Measurements from ENCODE around the gene YDJC.
"Not testable (repeated sequence)": the region's sequence is repeated elsewhere in the genome, so short reads cannot be mapped to it uniquely, and the experiment has no call there.

Gene YDJC

DNA sequence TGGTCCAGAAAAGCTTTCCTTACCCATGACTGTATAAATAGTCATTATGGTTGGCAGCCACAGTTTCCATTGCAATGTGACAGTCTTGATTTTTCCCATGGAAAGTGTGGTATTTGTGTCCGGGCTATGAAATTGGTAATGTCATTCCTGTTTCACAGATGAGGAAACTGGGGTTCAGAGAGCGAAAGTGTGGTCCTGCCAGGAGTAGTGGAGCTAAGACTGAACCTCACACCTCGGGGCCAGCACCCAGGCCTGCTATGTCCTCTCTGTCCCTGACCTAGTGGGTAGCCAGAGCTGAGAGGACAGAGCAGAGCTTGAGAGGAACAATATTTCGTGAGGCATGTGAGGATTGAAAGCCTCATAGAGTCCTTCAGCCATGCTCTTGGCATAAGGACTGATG is 1.2 kb upstream of the YDJC start:
- Mint-ChIP-seq H3K36me3 (peaks cover 9% of the 10 kb centered on the region), H3K4me3 (no peak overlapping the region), H3K9me3 (no peaks in the 10 kb centered on the region), H3K4me1 (peaks cover 24% of the 10 kb centered on the region), H3K27ac (no peak overlapping the region), H3K27me3 (no peaks in the 10 kb centered on the region)
- ATAC-seq (ENCODE audit: low read depth) (no peak), DNase-seq (ENCODE audit: low spot score in 2 of 2) (no peak)

DNA sequence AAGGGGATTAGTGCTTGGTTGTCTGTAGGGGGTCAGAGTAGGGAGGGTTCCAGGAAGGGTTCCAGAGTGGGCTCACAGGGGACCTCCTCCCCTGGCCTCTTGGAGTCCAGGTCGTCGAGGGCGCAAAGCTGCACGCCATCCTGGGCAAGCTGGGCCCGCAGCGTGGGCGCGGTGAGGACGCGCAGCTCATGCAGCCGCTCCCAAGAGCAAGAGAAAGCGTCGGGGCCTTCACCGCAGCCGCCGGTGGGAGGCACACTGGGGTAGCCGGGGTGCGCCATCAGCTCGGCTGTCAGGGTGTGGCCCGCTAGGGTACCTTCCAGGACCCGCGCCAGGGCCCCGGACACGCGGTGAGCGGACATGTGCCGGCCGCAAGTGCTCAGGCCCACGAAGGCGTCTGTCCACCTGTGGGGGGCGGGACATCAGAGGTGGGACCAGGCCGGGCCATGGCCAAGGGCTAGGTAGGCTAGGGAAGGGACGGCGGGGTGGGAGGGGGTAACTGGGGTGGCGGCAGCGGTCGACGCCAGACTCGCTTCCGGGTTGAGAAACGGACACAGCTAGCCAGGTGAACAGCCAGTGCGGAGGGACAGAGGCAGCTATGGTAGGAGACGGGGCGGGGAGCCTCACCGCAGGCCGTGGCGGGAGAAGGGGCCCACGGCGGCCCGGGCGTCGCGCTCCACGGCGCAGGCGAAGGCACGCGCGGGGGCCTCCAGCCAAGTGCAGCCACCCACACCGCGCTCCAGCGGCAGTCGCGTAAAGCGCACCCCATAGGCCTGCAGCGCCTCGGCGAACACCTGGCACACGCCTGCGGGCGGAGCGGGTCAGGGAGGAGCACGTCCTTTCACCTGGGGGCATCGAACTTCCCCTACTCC is 1.2 kb downstream of the YDJC start:
- DNase-seq (ENCODE audit: low spot score in 2 of 2) (no peak), ATAC-seq (ENCODE audit: low read depth) (peak; percentile 42)
- Mint-ChIP-seq H3K4me3 (peak overlapping the region; percentile 91), H3K36me3 (peaks cover 9% of the 10 kb centered on the region), H3K9me3 (no peaks in the 10 kb centered on the region), H3K4me1 (peaks cover 30% of the 10 kb centered on the region), H3K27me3 (no peaks in the 10 kb centered on the region), H3K27ac (peak overlapping the region; percentile 86)

DNA sequence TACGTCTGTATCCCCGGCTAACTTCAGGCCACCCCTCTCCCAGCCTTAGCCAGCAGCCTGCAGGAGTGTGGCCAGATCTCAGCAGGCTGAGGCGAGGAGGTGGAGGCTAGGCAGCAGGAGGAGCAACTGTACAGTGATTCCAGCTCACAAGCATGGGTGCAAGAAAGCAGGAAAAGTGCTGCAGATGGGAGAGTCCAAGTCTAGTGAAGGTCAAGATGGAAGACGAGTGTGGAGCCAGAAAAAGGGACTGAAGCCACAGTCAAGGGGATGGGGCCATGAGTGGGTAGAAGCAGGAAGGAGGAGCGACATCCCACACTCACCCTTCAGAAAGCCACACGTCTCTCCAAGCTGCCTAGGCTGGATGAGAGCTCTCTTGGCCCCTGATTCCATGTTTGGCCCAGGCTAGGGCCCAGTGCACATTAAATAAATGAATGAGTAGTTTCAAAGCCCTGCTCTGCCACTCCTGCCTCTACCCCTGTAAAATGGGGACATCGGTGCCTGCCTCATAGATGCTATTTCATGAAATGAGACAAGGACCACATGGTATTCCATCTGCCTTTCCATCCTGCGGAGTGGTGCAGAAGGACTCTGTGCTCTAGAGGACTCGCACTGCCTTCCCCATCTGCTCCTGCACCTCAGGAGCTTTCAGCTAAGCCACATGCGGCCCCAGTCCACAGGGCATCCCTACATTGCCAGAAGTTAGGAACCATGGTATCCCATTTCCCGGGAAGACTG is 2.9 kb downstream of the YDJC start:
- Mint-ChIP-seq H3K4me3 (peak overlapping the region; percentile 32), H3K9me3 (no peaks in the 10 kb centered on the region), H3K4me1 (peaks cover 26% of the 10 kb centered on the region), H3K27me3 (no peaks in the 10 kb centered on the region), H3K36me3 (peaks cover 11% of the 10 kb centered on the region), H3K27ac (peak overlapping the region; percentile 53)
- no peak for DNase-seq (ENCODE audit: low spot score in 2 of 2)
- no peak for ATAC-seq (ENCODE audit: low read depth)

DNA sequence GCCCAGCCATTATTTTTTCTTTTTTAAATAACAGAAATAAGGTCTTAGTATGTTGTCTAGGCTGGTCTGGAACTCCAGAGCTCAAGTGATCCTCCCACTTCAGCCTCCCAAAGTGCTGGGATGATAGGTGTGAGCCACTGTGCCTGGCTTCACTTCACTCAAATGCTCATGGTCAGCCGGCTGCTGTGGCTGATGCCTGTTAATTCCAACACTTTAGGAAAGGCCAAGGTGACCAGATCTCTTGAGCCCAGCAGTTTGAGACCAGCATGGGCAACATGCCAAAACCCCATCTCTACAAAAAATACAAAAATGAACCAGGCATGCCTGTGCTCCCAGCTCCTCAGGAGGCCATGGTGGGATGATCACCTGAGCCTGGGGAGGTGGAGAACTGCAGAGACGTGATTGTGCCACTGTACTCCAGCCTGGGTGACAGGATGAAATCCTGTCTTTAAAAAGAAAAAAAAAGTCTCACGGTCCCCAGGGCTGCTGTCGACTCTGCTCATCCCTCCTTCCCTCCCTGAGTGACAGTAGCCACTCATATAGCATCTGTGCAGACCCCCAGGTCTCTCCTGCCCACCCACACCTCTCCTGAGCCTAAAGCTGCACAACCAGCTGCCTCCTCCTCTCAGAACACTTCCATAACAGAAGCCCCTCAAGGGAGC is 3.6 kb downstream of the YDJC start:
- no peak for DNase-seq (ENCODE audit: low spot score in 2 of 2)
- Mint-ChIP-seq H3K27ac (peak overlapping the region; percentile 53), H3K9me3 (no peaks in the 10 kb centered on the region), H3K4me1 (peaks cover 25% of the 10 kb centered on the region), H3K36me3 (peaks cover 13% of the 10 kb centered on the region), H3K27me3 (no peaks in the 10 kb centered on the region), H3K4me3 (no peak overlapping the region)
- no peak for ATAC-seq (ENCODE audit: low read depth)

DNA sequence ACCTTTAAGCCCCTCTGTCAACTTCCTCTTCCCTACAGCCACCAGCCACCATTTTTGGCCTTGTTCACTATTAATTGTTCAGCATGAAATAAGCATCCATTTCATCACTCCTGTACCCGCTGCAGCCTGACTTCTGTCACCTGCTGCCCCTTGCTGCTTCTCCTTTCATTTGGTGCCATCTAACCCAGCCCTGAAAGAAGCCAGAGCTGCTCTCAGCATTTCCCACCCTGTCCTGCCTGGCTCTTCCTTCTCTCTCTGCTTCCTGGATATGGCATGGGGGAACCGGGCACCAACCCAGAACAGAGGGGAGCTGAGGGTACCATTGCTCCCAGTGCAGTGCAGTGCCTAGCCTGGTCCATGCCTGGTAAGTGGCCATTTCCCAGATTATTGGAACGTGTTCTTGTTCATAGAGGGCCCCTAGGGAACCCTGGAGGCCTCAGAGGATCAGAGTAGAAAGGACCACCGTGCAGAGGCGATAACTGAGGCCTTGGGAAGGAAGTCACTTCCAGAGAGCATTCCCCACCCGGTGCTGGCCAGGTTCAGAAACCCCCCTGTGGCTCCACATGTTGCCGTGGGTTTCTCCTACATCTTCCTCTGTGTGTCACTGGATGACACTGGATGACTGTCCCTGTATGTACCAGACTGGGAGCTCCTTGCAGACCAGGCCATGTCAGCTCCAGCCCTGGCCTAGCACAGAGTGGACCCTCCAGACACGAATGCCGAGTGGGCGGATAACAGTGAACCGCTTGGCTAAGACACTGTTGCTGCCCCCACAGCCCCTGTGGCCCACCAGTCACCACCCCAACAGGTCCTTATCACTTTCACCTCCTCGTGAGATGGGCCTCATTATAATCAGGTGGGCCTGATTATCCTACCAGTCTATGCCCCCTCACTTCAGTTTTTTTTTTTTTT is 4.7 kb downstream of the YDJC start:
- no peaks in the 10 kb centered on the region for H3K9me3 Mint-ChIP-seq
- no peak overlapping the region for H3K27ac Mint-ChIP-seq
- H3K4me1 Mint-ChIP-seq = peaks cover 24% of the 10 kb centered on the region
- H3K36me3 Mint-ChIP-seq = peaks cover 13% of the 10 kb centered on the region
- DNase-seq (ENCODE audit: low spot score in 2 of 2) = no peak
- H3K4me3 Mint-ChIP-seq = no peak overlapping the region
- ATAC-seq (ENCODE audit: low read depth) = no peak
- H3K27me3 Mint-ChIP-seq = no peaks in the 10 kb centered on the region

DNA sequence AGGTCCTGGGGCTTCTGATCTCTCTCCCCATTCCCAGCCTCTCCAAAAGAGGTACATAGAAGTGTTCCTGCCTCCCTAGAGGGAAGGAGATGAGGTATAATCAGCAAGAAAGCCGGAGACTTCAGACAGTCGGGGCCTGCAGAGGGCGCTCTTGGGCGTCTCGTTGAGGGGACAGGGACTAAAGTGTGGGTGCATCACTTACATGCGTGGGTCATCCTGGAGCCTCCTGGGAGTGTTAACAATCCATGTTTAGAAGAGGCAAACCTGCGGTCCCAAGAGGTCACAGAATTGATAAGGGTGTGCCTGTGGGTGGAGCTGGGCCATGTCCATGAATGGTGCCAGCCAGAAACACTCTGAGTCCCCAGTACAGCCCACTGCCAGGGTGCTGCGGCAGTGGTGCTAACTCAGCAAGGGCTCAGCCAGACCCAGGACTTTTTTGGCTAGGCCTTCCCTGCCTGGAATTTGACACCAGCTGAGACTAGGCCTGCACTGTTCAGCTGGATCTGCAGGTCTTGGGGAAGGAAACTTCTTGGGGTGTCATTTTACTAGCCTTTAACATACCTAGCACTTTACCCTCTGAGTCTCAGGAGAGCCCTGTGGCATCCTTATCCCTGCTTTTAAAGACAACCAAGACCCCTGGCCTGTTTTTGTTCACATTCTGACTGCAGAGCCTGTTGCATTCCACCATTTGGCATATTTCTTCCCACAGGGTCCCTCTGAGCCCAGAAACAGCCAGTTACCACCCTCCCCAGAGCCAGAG is 5.5 kb downstream of the YDJC start:
- Mint-ChIP-seq H3K9me3 (no peaks in the 10 kb centered on the region), H3K27me3 (no peaks in the 10 kb centered on the region), H3K36me3 (peaks cover 13% of the 10 kb centered on the region), H3K4me1 (peaks cover 26% of the 10 kb centered on the region), H3K27ac (no peak overlapping the region), H3K4me3 (no peak overlapping the region)
- ATAC-seq (ENCODE audit: low read depth) = no peak
- DNase-seq (ENCODE audit: low spot score in 2 of 2) = no peak

DNA sequence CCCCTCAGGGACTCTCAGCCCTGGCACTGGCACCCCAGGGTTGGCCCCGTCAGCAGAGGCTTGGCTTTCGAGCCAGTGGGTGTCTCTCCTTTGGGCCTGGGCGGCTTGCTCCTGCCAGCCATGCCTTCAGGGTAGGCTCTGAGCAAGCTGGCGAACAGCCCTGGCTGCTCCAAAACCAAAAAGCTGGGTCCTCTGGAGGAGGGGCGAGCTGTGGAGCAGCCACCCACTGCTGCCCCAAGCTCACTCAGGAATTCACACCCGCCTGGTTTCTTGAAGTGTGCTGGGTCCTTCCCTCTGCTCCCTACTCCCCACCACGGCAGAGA is 6.2 kb downstream of the YDJC start:
- no peak for ATAC-seq (ENCODE audit: low read depth)
- Mint-ChIP-seq H3K36me3 (peaks cover 10% of the 10 kb centered on the region), H3K27me3 (no peaks in the 10 kb centered on the region), H3K4me3 (no peak overlapping the region), H3K9me3 (no peaks in the 10 kb centered on the region), H3K4me1 (peaks cover 26% of the 10 kb centered on the region), H3K27ac (no peak overlapping the region)
- no peak for DNase-seq (ENCODE audit: low spot score in 2 of 2)

DNA sequence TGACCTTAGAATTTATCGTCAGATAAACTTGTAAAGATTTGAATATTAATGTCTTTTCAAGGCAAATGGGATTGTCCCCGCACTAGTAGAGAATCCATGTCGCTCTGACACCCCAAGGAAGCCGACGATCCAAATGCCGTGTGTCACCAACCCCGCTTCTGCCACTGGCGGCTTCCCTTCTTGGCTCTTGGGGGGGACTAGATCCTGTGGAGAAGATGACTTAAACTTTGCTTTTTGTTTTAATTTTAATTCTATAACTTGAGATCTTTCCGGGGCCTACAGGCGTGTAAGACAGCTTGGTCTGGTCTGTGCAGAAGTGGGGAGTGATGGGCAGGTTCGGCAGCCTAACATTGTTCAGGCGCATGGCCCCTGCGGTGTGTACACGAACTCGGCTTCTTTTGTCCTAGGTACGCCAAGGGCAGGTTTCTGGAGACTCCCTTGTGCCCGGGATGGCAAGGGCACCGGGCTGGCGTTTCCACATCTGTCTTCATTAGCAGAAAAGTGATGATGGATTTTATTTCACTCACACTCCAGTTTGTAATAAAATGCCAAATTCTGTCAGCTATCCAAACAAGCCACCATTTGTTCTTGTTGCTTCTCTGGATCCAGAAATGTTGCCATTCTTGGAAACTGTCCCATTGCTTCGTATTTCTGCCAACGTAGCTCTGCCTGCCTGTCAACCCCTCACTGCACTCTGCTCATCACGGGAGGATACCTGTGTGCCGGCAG is 6.7 kb downstream of the YDJC start:
- peaks cover 22% of the 10 kb centered on the region for H3K4me1 Mint-ChIP-seq
- H3K27ac Mint-ChIP-seq = no peak overlapping the region
- H3K27me3 Mint-ChIP-seq = no peaks in the 10 kb centered on the region
- peaks cover 7% of the 10 kb centered on the region for H3K36me3 Mint-ChIP-seq
- DNase-seq (ENCODE audit: low spot score in 2 of 2) (no peak), ATAC-seq (ENCODE audit: low read depth) (no peak)
- H3K9me3 Mint-ChIP-seq = no peaks in the 10 kb centered on the region
- no peak overlapping the region for H3K4me3 Mint-ChIP-seq

DNA sequence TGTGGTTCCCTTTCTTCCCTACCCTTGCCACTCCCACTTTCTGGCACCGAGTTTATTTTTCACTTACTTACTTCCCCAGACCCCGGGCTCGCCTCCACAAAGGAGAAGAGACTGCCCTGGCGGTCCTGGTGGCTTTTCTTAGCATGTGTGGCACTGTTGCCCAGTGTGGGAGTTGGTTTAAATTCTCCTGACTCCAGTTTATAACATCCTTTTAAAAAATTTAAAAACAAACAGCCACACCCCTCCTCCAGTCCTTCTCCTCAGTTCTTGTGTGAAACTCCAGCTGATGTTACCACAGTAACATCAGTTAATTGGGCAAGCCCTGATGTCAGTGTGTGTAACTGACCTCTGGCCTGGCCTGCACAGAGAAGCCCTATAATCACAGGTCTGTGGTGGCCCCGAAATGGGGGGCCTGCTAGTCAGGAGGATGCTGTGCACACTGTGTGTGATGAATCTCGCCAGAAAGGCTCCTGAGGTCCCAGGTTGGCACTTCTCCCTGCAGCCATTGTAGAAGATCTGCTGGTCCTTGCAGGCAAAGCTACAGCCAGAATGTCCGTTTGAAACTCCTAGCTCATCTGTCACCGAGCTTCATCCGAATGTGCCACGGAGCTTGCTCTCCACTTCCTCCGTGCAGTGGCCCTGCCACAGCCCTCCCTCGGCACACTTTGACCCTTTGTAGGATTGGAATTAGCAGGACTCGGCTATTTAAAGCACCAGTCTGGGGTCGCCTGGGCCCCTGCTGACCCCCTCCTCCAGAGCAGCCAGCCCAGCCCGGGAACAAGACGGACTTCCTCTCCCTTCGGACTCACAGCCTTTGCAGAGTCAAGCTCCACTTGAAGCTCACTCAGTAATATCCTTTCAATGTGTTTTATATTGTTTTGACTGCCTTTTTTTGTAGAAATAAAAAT is 7.6 kb downstream of the YDJC start:
- Mint-ChIP-seq H3K4me3 (no peak overlapping the region), H3K27me3 (no peaks in the 10 kb centered on the region), H3K4me1 (peaks cover 21% of the 10 kb centered on the region), H3K36me3 (peaks cover 6% of the 10 kb centered on the region), H3K9me3 (no peaks in the 10 kb centered on the region), H3K27ac (no peak overlapping the region)
- DNase-seq (ENCODE audit: low spot score in 2 of 2) = no peak
- ATAC-seq (ENCODE audit: low read depth) = no peak

DNA sequence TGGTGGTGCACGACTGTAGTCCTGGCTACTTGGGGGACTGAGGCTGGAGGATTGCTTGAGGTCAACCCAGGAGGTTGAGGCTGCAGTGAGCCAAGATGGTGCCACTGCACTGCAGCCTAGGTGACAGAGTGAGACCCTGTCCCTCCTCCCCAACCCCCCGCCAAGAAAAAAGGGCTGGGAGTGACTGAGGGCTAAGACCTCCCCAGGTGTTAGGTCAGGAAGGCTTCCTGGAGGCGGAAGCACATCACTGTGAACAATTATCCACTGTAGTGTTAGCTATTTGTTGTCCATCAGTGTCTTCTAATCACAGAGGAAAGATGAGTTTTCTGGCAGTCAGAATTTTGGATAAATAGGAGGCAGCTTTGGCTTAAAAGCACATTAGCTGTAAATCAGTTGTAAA is 8.8 kb downstream of the YDJC start:
- DNase-seq (ENCODE audit: low spot score in 2 of 2) = no peak
- Mint-ChIP-seq H3K36me3 (peaks cover 4% of the 10 kb centered on the region), H3K27me3 (no peaks in the 10 kb centered on the region), H3K4me1 (peaks cover 19% of the 10 kb centered on the region), H3K9me3 (no peaks in the 10 kb centered on the region), H3K4me3 (no peak overlapping the region), H3K27ac (no peak overlapping the region)
- no peak for ATAC-seq (ENCODE audit: low read depth)

DNA sequence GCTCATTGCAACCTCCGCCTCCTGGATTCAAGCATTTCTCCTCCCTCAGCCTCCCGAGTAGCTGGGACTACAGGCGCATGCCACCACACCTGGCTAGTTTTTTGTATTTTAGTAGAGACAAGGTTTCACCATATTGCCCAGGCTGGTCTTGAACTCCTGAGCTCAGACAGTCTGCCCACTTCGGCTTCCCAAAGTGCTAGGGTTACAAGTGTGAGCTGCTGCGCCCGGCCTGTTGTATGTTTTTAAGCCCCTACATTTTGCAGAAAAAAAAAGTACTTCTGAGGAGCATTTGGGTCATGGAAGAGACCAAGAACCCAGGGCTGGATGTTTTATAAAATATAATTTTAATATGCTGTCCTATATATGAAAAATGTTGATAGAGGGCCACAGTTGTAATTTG is 12.5 kb downstream of the YDJC start:
- not testable (repeated sequence) for ATAC-seq (ENCODE audit: low read depth); DNase-seq (ENCODE audit: low spot score in 2 of 2); H3K27ac Mint-ChIP-seq; H3K27me3 Mint-ChIP-seq; H3K9me3 Mint-ChIP-seq; H3K36me3 Mint-ChIP-seq; H3K4me3 Mint-ChIP-seq
- peaks cover 24% of the 10 kb centered on the region for H3K4me1 Mint-ChIP-seq

DNA sequence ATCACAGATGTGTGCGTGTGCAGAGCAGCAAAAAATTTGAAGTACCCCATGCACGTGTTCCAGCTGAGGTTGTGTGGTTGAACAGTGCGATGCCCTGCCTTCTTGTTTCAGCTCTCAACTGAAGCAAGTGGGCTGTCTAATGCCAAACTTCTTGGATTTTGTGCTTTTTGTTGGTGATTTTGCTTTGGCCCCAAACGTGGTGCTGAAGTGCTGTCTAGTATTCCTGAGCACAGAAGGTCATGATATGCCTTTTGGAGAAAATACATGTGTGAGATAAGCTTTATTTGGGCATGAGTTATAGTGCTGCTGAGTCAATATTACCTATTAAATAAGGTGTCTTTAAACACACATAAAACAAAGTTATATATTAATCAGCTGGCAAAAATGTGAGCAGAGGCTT is 14.1 kb downstream of the YDJC start:
- DNase-seq (ENCODE audit: low spot score in 2 of 2) = no peak
- no peaks in the 10 kb centered on the region for H3K27me3 Mint-ChIP-seq
- H3K27ac Mint-ChIP-seq = no peak overlapping the region
- no peak overlapping the region for H3K4me3 Mint-ChIP-seq
- peaks cover 26% of the 10 kb centered on the region for H3K4me1 Mint-ChIP-seq
- H3K9me3 Mint-ChIP-seq = no peaks in the 10 kb centered on the region
- peaks cover 9% of the 10 kb centered on the region for H3K36me3 Mint-ChIP-seq
- no peak for ATAC-seq (ENCODE audit: low read depth)
